ENCODE results near the gene MIF. TPM values are rescaled to one million over a fixed set of nuclear protein-coding genes. Genes with fewer than 3 reads are reported as not detected.
"Not testable (repeated sequence)": the region's sequence is repeated elsewhere in the genome, so short reads cannot be mapped to it uniquely, and the experiment has no call there.

Gene MIF
- total and polyA plus RNA-seq, 4 donors = 108 to 1,047 (median 303) TPM

DNA sequence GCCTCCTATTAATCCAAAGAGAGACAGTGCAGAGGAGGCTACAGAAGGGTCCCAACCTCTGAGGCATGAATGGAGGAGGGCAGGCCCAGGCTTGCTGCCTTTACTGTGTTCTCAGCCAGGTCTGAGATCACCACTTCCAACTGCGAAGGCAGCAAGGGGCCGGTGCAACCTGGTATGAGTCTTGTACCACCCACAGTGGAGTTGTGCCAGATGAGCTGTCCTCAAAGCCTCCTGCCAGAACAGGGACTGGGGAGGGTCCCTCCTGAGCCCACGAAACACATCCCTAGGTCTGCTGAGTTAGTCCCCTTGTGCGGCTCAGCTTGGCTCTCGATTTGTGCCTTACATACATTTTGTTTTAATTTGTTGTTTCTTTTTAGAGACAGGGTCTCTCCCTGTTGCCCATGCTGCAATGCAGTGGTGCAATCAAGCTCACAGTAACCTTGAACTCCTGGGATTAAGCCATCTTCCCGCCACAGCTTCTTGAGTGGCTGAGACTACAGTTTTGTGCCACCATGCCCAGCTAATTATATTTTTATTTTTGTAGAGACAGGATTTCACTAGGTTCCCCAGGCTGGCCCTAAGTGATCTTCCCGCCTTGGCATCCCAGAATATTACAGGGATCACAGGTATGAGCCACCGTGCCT is 9.3 kb downstream of the MIF start:
- no peak for TF ChIP-seq FOXA1 (IDR thresholded peaks at IDR 0.05)
- no peak for TF ChIP-seq RAD21 (IDR thresholded peaks at IDR 0.05)
- no peak for TF ChIP-seq GABPA (IDR thresholded peaks at IDR 0.05 in 1 of 2, conservative IDR thresholded peaks at IDR 0.05 in 1 of 2)
- no peak for TF ChIP-seq HNF4G (IDR thresholded peaks at IDR 0.05)
- no peak for TF ChIP-seq SP1 (IDR thresholded peaks at IDR 0.05)
- TF ChIP-seq, protein P1, sequence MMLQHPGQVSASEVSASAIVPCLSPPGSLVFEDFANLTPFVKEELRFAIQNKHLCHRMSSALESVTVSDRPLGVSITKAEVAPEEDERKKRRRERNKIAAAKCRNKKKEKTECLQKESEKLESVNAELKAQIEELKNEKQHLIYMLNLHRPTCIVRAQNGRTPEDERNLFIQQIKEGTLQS (IDR thresholded peaks at IDR 0.05) = no peak
- TF ChIP-seq NR2F2 (IDR thresholded peaks at IDR 0.05) = no peak
- no peak for TF ChIP-seq RXRA (IDR thresholded peaks at IDR 0.05)
- no peak for TF ChIP-seq FOXA2 (IDR thresholded peaks at IDR 0.05)
- TF ChIP-seq JUND (IDR thresholded peaks at IDR 0.05) = no peak
- TF ChIP-seq, protein P2, sequence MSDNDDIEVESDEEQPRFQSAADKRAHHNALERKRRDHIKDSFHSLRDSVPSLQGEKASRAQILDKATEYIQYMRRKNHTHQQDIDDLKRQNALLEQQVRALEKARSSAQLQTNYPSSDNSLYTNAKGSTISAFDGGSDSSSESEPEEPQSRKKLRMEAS (IDR thresholded peaks at IDR 0.05) = no peak
- TF ChIP-seq EGR1 (IDR thresholded peaks at IDR 0.05; ENCODE audit: low read depth in 2 of 2) = no peak
- H3K9ac ChIP-seq (ENCODE audit: low read depth in 1 of 2, low read length in 2 of 2) = no peak overlapping the region
- H3K36me3 ChIP-seq (ENCODE audit: control insufficient read depth in 4 of 4, insufficient read depth in 3 of 4, low read depth in 1 of 4, low read length in 3 of 4) = no peaks in the 10 kb centered on the region
- 95% methylated on average over 8 of the region's 8 CpGs for WGBS
- H3K27me3 ChIP-seq (ENCODE audit: control insufficient read depth in 4 of 4, insufficient read depth in 4 of 4, low read length in 3 of 4) = no peaks in the 10 kb centered on the region
- no peaks in the 10 kb centered on the region for H3K4me1 ChIP-seq (ENCODE audit: control insufficient read depth in 4 of 4, insufficient read depth in 4 of 4, low read length in 3 of 4)
- DNase-seq (ENCODE audit: low spot score) = no peak
- H3K4me3 ChIP-seq (ENCODE audit: low read depth in 1 of 3, low read length in 3 of 3) = no peak overlapping the region
- no peaks in the 10 kb centered on the region for H3K9me3 ChIP-seq (ENCODE audit: control insufficient read depth in 4 of 4, low read length in 3 of 4)
- no peak overlapping the region for H3K27ac ChIP-seq (ENCODE audit: low read depth in 1 of 2, low read length in 2 of 2)

DNA sequence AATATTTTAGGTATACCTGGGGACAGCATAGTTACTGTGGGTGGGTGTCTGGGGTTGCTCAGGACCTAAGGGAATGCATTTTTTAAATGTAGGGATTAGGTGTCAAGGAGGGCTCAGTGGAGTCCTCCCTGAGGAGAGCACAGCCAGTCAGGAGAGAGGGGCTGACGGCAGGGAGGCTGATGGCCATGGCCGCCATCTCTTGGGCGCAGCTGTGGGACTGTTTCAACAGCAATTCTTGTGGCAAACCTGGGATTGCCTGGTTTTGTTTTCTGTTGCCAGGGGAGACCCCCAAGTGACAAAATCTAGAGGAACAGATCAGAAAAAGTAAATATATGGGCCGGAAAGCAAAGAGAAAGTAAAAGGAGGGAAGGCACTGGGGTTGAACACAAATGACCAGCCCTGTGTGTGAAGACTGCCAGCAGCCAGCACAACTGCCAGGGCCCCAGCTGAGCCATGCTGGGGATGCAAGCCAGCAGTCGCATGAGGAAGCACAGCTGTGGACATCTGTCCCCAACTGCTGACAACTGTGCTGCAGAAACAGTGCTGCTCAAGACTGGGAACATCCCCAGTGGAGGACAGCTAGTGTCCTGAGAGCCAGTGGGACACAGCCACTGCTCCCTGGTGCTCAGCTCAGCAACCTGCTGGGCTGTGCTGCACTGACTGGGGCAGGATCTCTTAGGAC is 10.5 kb downstream of the MIF start:
- DNase-seq (ENCODE audit: low spot score) = no peak
- H3K4me3 ChIP-seq (ENCODE audit: low read depth in 1 of 3, low read length in 3 of 3) = no peak overlapping the region
- no peaks in the 10 kb centered on the region for H3K9me3 ChIP-seq (ENCODE audit: control insufficient read depth in 4 of 4, low read length in 3 of 4)
- TF ChIP-seq FOXA1 (IDR thresholded peaks at IDR 0.05) (no peak), SP1 (IDR thresholded peaks at IDR 0.05) (no peak), JUND (IDR thresholded peaks at IDR 0.05) (no peak), HNF4A (conservative IDR thresholded peaks at IDR 0.05) (no peak), FOXA2 (IDR thresholded peaks at IDR 0.05) (no peak), RXRA (IDR thresholded peaks at IDR 0.05) (no peak)
- TF ChIP-seq, protein P1 (IDR thresholded peaks at IDR 0.05) = no peak
- TF ChIP-seq, protein P3, sequence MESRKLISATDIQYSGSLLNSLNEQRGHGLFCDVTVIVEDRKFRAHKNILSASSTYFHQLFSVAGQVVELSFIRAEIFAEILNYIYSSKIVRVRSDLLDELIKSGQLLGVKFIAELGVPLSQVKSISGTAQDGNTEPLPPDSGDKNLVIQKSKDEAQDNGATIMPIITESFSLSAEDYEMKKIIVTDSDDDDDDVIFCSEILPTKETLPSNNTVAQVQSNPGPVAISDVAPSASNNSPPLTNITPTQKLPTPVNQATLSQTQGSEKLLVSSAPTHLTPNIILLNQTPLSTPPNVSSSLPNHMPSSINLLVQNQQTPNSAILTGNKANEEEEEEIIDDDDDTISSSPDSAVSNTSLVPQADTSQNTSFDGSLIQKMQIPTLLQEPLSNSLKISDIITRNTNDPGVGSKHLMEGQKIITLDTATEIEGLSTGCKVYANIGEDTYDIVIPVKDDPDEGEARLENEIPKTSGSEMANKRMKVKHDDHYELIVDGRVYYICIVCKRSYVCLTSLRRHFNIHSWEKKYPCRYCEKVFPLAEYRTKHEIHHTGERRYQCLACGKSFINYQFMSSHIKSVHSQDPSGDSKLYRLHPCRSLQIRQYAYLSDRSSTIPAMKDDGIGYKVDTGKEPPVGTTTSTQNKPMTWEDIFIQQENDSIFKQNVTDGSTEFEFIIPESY (IDR thresholded peaks at IDR 0.05) = no peak
- 73% methylated on average over 5 of the region's 5 CpGs for WGBS
- no peak overlapping the region for H3K27ac ChIP-seq (ENCODE audit: low read depth in 1 of 2, low read length in 2 of 2)
- peaks cover 0 to 6% (median 5%) of the 10 kb centered on the region in 4 donors for H3K4me1 ChIP-seq (ENCODE audit: control insufficient read depth in 4 of 4, insufficient read depth in 4 of 4, low read length in 3 of 4)
- no peaks in the 10 kb centered on the region for H3K36me3 ChIP-seq (ENCODE audit: control insufficient read depth in 4 of 4, insufficient read depth in 3 of 4, low read depth in 1 of 4, low read length in 3 of 4)
- H3K27me3 ChIP-seq (ENCODE audit: control insufficient read depth in 4 of 4, insufficient read depth in 4 of 4, low read length in 3 of 4) = no peaks in the 10 kb centered on the region
- no peak overlapping the region for H3K9ac ChIP-seq (ENCODE audit: low read depth in 1 of 2, low read length in 2 of 2)

DNA sequence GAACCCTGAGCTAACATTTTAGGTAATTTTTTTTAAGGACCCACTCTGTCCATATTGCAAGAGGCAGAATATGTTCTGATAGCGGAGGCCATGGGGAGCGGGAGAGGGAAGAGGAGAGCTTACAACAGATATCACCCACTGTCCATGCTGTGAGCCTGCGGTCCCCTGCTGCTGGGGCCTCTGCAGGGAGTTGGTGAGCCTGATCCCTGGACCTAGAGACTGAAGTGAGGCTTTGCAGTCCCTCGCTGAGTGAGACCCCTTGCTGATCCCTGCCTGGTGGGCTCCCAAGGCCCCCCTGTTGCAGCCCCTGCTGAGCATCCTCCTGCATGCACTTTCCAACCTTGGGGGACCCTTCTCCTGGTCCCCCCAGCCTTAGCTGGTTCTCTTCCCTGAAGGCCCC is 12.5 kb downstream of the MIF start:
- Histone ChIP-seq H3K36me3 (ENCODE audit: control insufficient read depth in 4 of 4, insufficient read depth in 3 of 4, low read depth in 1 of 4, low read length in 3 of 4) (no peaks in the 10 kb centered on the region), H3K4me1 (ENCODE audit: control insufficient read depth in 4 of 4, insufficient read depth in 4 of 4, low read length in 3 of 4) (peaks cover 0 to 12% (median 5%) of the 10 kb centered on the region in 4 donors), H3K9ac (ENCODE audit: low read depth in 1 of 2, low read length in 2 of 2) (no peak overlapping the region), H3K9me3 (ENCODE audit: control insufficient read depth in 4 of 4, low read length in 3 of 4) (no peaks in the 10 kb centered on the region), H3K4me3 (ENCODE audit: low read depth in 1 of 3, low read length in 3 of 3) (no peak overlapping the region), H3K27ac (ENCODE audit: low read depth in 1 of 2, low read length in 2 of 2) (no peak overlapping the region), H3K27me3 (ENCODE audit: control insufficient read depth in 4 of 4, insufficient read depth in 4 of 4, low read length in 3 of 4) (no peaks in the 10 kb centered on the region)
- no peak for DNase-seq (ENCODE audit: low spot score)
- no peak for TF ChIP-seq JUND (IDR thresholded peaks at IDR 0.05)
- TF ChIP-seq, protein P4, sequence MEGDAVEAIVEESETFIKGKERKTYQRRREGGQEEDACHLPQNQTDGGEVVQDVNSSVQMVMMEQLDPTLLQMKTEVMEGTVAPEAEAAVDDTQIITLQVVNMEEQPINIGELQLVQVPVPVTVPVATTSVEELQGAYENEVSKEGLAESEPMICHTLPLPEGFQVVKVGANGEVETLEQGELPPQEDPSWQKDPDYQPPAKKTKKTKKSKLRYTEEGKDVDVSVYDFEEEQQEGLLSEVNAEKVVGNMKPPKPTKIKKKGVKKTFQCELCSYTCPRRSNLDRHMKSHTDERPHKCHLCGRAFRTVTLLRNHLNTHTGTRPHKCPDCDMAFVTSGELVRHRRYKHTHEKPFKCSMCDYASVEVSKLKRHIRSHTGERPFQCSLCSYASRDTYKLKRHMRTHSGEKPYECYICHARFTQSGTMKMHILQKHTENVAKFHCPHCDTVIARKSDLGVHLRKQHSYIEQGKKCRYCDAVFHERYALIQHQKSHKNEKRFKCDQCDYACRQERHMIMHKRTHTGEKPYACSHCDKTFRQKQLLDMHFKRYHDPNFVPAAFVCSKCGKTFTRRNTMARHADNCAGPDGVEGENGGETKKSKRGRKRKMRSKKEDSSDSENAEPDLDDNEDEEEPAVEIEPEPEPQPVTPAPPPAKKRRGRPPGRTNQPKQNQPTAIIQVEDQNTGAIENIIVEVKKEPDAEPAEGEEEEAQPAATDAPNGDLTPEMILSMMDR (IDR thresholded peaks at IDR 0.05; ENCODE audit: low read depth, low read length, missing input control) = no peak
- no peak for TF ChIP-seq GABPA (IDR thresholded peaks at IDR 0.05 in 1 of 2, conservative IDR thresholded peaks at IDR 0.05 in 1 of 2)
- no peak for TF ChIP-seq FOXA2 (IDR thresholded peaks at IDR 0.05)
- WGBS = 96% methylated on average over 4 of the region's 4 CpGs

DNA sequence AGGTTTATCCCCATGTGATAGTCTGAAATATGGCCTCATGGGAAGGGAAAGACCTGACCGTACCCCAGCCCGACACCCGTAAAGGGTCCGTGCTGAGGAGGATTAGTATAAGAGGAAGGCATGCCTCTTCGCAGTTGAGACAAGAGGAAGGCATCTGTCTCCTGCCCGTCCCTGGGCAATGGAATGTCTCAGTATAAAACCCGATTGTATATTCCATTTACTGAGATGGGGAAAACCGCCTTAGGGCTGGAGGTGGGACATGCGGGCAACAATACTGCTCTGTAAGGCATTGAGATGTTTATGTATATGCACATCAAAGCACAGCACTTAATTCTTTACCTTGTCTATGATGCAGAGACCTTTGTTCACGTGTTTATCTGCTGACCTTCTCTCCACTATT is 13.2 kb downstream of the MIF start:
- DNase-seq (ENCODE audit: low spot score); H3K9me3 ChIP-seq (ENCODE audit: control insufficient read depth in 4 of 4, low read length in 3 of 4); H3K4me3 ChIP-seq (ENCODE audit: low read depth in 1 of 3, low read length in 3 of 3); H3K9ac ChIP-seq (ENCODE audit: low read depth in 1 of 2, low read length in 2 of 2); H3K27ac ChIP-seq (ENCODE audit: low read depth in 1 of 2, low read length in 2 of 2); H3K27me3 ChIP-seq (ENCODE audit: control insufficient read depth in 4 of 4, insufficient read depth in 4 of 4, low read length in 3 of 4); H3K36me3 ChIP-seq (ENCODE audit: control insufficient read depth in 4 of 4, insufficient read depth in 3 of 4, low read depth in 1 of 4, low read length in 3 of 4): not testable (repeated sequence)
- 76% methylated on average over 10 of the region's 10 CpGs for WGBS
- H3K4me1 ChIP-seq (ENCODE audit: control insufficient read depth in 4 of 4, insufficient read depth in 4 of 4, low read length in 3 of 4) = peaks cover 0 to 12% (median 5%) of the 10 kb centered on the region in 4 donors

Data from liver (tissue), 9 donors.